B cell (primary cell): ENCODE results near the gene DUSP18.

Experiments used
- CTCF ChIP-seq: fragments of 200-600 bp; IDR thresholded peaks from one replicate; pipeline ENCODE4 v1.8.0; 2022; ENCODE audit warnings: antibody characterized with exemption, mild to moderate bottlenecking
- EZH2 ChIP-seq: IDR thresholded peaks from 2 replicates; pipeline ENCODE4 v1.6.1; 2012; ENCODE audit warnings: borderline replicate concordance, low read depth, mild to moderate bottlenecking, moderate library complexity, low read length; ENCODE audit not compliant: insufficient read depth, poor library complexity, severe bottlenecking

DNA sequence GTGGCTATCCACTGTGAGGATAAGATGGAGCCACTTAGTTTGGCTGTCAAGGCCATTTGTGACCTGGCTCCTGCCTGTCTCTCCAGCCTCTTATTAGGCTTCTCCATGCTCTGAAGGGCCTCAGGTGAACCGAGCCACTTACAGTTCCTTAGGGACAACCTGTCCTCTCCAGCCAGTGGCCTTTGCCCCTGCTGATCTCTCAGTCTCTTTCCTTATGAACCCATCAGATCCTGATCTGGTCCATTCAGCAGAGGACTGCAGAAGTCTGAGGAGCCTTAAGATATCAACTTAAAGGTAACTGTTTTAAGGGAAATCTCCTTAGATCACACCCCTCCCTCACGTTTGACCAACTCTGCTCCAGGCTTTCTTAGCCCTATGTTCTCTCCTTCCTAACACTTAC, 2.4 kb downstream of the DUSP18 start:
- TF ChIP-seq CTCF (no peak), EZH2 (no peak)
